HepG2 (cell line): ENCODE results near the gene ATP2C2. TPM values are rescaled to one million over a fixed set of nuclear protein-coding genes. Genes with fewer than 3 reads are reported as not detected.

Experiments
- ATAC-seq: fragments of 200-7000 bp; cut with Tn5 transposase; 3 replicates; pipeline ENCODE4 v1.9.1; 2020; ENCODE audit warnings: mild to moderate bottlenecking, moderate library complexity
- BruUV-seq: library from RNA; stranded (reverse); fragments of 400-500 nt; replicated peaks from 2 replicates; lab custom pipeline; 2021; lab: Mats Ljungman, UMichigan
- CTCF ChIA-PET: fragments of 300-600 bp; formaldehyde crosslinking; extraction: SDS; loops from one replicate; lab custom pipeline; 2021; ENCODE audit warnings: low total read pairs, inconsistent platforms, low intra/inter-chr PET ratio; lab: Yijun Ruan, JAX
- POLR2A ChIA-PET: fragments of 350-600 bp; sonication (Branson Sonifier 250); formaldehyde crosslinking; loops from one replicate; lab custom pipeline; 2020; ENCODE audit warnings: antibody characterized with exemption, inconsistent platforms; lab: Yijun Ruan, JAX
- DNase-seq: peaks from one replicate; pipeline ENCODE4 v3.0.0-alpha.2; 2015; ENCODE audit warnings: low spot score
- FAIRE-seq: peaks from 3 replicates; lab custom pipeline; 2011; peaks lifted over from hg19 to GRCh38; lab: Jason Lieb, UNC
- H2AFZ ChIP-seq: one replicate; pipeline ENCODE4 v1.6.1; 2011; ENCODE audit warnings: low read length, inconsistent platforms
- H3K27ac ChIP-seq: fragments of 300-600 bp; 3 replicates; pipeline ENCODE4 v1.8.0; 2011; ENCODE audit warnings: mixed run types, mild to moderate bottlenecking, mixed read lengths, low read length, inconsistent platforms; ENCODE audit not compliant: insufficient read depth; ENCODE audit errors: extremely low read length
- H3K27me3 ChIP-seq, 2 experiments: fragments of 200-600 bp in 1 of 2; 2 replicates in 1 of 2; 3 replicates in 1 of 2; pipeline versions ENCODE4 v1.6.0 to v1.8.0; 2011; ENCODE audit warnings: low read length in 2 of 2, mild to moderate bottlenecking in 2 of 2, moderate library complexity in 2 of 2, inconsistent platforms in 1 of 2; ENCODE audit not compliant: insufficient read depth in 2 of 2, control insufficient read depth in 1 of 2
- H3K36me3 ChIP-seq, 2 experiments: fragments of 200-600 bp in 1 of 2; replicated peaks in 1 of 2; 2 replicates in 1 of 2; 3 replicates in 1 of 2; pipeline versions ENCODE4 v1.5.1 to v1.8.0; 2011; ENCODE audit warnings: low read length in 2 of 2, inconsistent platforms in 1 of 2; ENCODE audit not compliant: insufficient read depth in 2 of 2, control insufficient read depth in 1 of 2
- H3K4me1 ChIP-seq: 2 replicates; pipeline ENCODE4 v1.5.1; 2012; ENCODE audit warnings: low read length, inconsistent platforms; ENCODE audit not compliant: insufficient read depth
- H3K4me2 ChIP-seq: 2 replicates; pipeline ENCODE4 v1.6.0; 2011; ENCODE audit warnings: low read depth, low read length, inconsistent platforms
- H3K4me3 ChIP-seq, 3 experiments: fragments of 200-600 bp in 1 of 3; sonication (generic), shearing (Covaris generic) in 1 of 3; replicated peaks in 1 of 3; 2 replicates each; pipeline ENCODE4 v1.5.1; 2011 to 2016; ENCODE audit warnings: low read length in 3 of 3, inconsistent platforms in 2 of 3, low read depth in 2 of 3, mild to moderate bottlenecking in 2 of 3, control low read depth in 1 of 3, mixed read lengths in 1 of 3; ENCODE audit not compliant: insufficient read depth in 1 of 3
- H3K79me2 ChIP-seq: one replicate; pipeline ENCODE4 v1.6.1; 2011; ENCODE audit warnings: low read length, inconsistent platforms; ENCODE audit not compliant: insufficient read depth
- H3K9ac ChIP-seq: 2 replicates; pipeline ENCODE4 v1.6.0; 2011; ENCODE audit warnings: mild to moderate bottlenecking, low read depth, low read length, inconsistent platforms; ENCODE audit not compliant: insufficient read depth
- H3K9me3 ChIP-seq: 2 replicates; pipeline ENCODE4 v1.5.1; 2012; ENCODE audit warnings: mild to moderate bottlenecking, low read length
- H4K20me1 ChIP-seq: 2 replicates; pipeline ENCODE4 v1.6.0; 2011; ENCODE audit warnings: inconsistent platforms, mild to moderate bottlenecking, low read length, moderate library complexity; ENCODE audit not compliant: insufficient read depth
- CHCHD3 ChIP-seq: sonication (generic); formaldehyde crosslinking; IDR thresholded peaks from 2 replicates; pipeline ENCODE4 v1.8.0; 2022; ENCODE audit warnings: mild to moderate bottlenecking, missing genetic modification reagents, moderate library complexity
- FOSL1 ChIP-seq: sonication (generic); formaldehyde crosslinking; IDR thresholded peaks from 2 replicates; pipeline ENCODE4 v1.9.0; 2021; ENCODE audit warnings: missing genetic modification reagents, borderline replicate concordance
- FOXJ3 ChIP-seq: sonication (generic); formaldehyde crosslinking; IDR thresholded peaks from 2 replicates; pipeline ENCODE4 v1.4.0; 2020; ENCODE audit warnings: missing genetic modification reagents, mild to moderate bottlenecking, borderline replicate concordance
- HMG20A ChIP-seq: IDR thresholded peaks from 2 replicates; pipeline ENCODE4 v1.6.1; 2016; ENCODE audit warnings: borderline replicate concordance
- JUNB ChIP-seq: sonication (generic); formaldehyde crosslinking; IDR thresholded peaks from 2 replicates; pipeline ENCODE4 v1.8.0; 2022; ENCODE audit warnings: missing genetic modification reagents, mild to moderate bottlenecking, borderline replicate concordance
- MAF1 ChIP-seq: sonication (generic); formaldehyde crosslinking; IDR thresholded peaks from 2 replicates; pipeline ENCODE4 v1.5.0; 2020; ENCODE audit warnings: missing genetic modification reagents, borderline replicate concordance
- NFE2L1 ChIP-seq: sonication (generic); formaldehyde crosslinking; IDR thresholded peaks from 2 replicates; pipeline ENCODE4 v1.4.0; 2020; ENCODE audit warnings: missing genetic modification reagents, mild to moderate bottlenecking, borderline replicate concordance
- NFE2L2 ChIP-seq: fragments of 150-350 bp; IDR thresholded peaks from 2 replicates; pipeline ENCODE4 v1.6.1; 2014; ENCODE audit warnings: low read length
- PCBP2 ChIP-seq: fragments of 200-400 bp; formaldehyde crosslinking; optimal IDR thresholded peaks from 2 replicates; pipeline ENCODE3; 2018; ENCODE audit warnings: low read length, low read depth; ENCODE audit not compliant: poor library complexity, severe bottlenecking
- TAF1 ChIP-seq: sonication (generic); formaldehyde crosslinking; IDR thresholded peaks from 2 replicates; pipeline ENCODE4 v1.4.0; 2020; ENCODE audit warnings: missing genetic modification reagents
- ZBTB1 ChIP-seq: sonication (generic); formaldehyde crosslinking; IDR thresholded peaks from 2 replicates; pipeline ENCODE4 v1.4.0; 2020; ENCODE audit warnings: missing genetic modification reagents, borderline replicate concordance
- ZNF136 ChIP-seq: sonication (generic); formaldehyde crosslinking; IDR thresholded peaks from 2 replicates; pipeline ENCODE4 v1.8.1; 2022; ENCODE audit warnings: low read depth, mild to moderate bottlenecking, moderate library complexity, missing genetic modification reagents
- ZNF30 ChIP-seq: sonication (generic); formaldehyde crosslinking; IDR thresholded peaks from 2 replicates; pipeline ENCODE4 v1.5.0; 2020; ENCODE audit warnings: mild to moderate bottlenecking, missing genetic modification reagents
- ZNF570 ChIP-seq: sonication (generic); formaldehyde crosslinking; IDR thresholded peaks from 2 replicates; pipeline ENCODE4 v1.4.0; 2020; ENCODE audit warnings: mild to moderate bottlenecking, missing genetic modification reagents, borderline replicate concordance
- ZNF580 ChIP-seq: IDR thresholded peaks from 2 replicates; pipeline ENCODE4 v1.6.1; 2016; ENCODE audit warnings: low read depth, borderline replicate concordance
- ZNF850 ChIP-seq: sonication (generic); formaldehyde crosslinking; conservative IDR thresholded peaks from 2 replicates; pipeline ENCODE4 v1.9.0; 2021; ENCODE audit warnings: mild to moderate bottlenecking, missing genetic modification reagents
- ZSCAN20 ChIP-seq: sonication (generic); formaldehyde crosslinking; IDR thresholded peaks from 2 replicates; pipeline ENCODE4 v1.4.0; 2020; ENCODE audit warnings: missing genetic modification reagents, mild to moderate bottlenecking, borderline replicate concordance
- WGBS: methylation state at CpG from one replicate; pipeline ENCODE4 v1.1.6; 2017; ENCODE audit warnings: low lambda C conversion rate; 5-methylcytosine and 5-hydroxymethylcytosine counted together
- in situ Hi-C: cut with HindIII; loops from 2 replicates; pipeline ENCODE4 v1.10.0; 2017; ENCODE audit warnings: low pct_unique_long_range_greater_than_20kb; ENCODE audit not compliant: extremely low pct_ligation_motif_present
- intact Hi-C: fragments of 100-400 bp; cut with micrococcal nuclease; formaldehyde crosslinking; loops from one replicate; pipeline ENCODE4 v1.10.0; 2022; ENCODE audit not compliant: unreplicated experiment
- polyA plus RNA-seq, 8 experiments: library from polyadenylated mRNA; depleted of rRNA in 3 of 8; stranded (reverse) in 7 of 8; unstranded in 1 of 8; fragments of >200 nt; fragmentation: Illumina TruSeq in 4 of 8; extraction: Trizol in 4 of 8; gene quantifications; 2 replicates each; pipeline versions ENCODE4 v1.2.1 to v1.2.3, GENCODE V29; 2011 to 2016; ENCODE audit warnings: low read depth in 4 of 8, missing spikeins in 1 of 8, mixed read lengths in 1 of 8; ENCODE audit not compliant: insufficient read depth in 1 of 8
- total RNA-seq, 5 experiments: library from RNA; depleted of rRNA; stranded (reverse); fragments of >200 nt; fragmentation: Illumina TruSeq; extraction: Trizol; gene quantifications; 2 replicates each; pipeline ENCODE4 v1.2.3, GENCODE V29; 2016; ENCODE audit warnings: low read depth in 1 of 5
- TF ChIP-seq, protein P1 (sequence below): IDR thresholded peaks from 2 replicates; pipeline ENCODE4 v1.6.1; 2018; ENCODE audit warnings: missing genetic modification reagents

The ATP2C2 gene
- total and polyA plus RNA-seq, 2 of the 13 experiments (the other 11 are each of a cell fraction or from before 2014, with no cell fraction given) = 0.07 TPM; not detected in 1

GRCh38 chr16:84378099-84378498 is 9.8 kb downstream of the ATP2C2 start:
- no peak overlapping the region for H3K4me2 ChIP-seq
- no peaks in the 10 kb centered on the region for H3K9me3 ChIP-seq
- H3K27ac ChIP-seq = no peak overlapping the region
- ChIA-PET POLR2A (no interaction called here), CTCF (no interaction called here)
- ATAC-seq (no peak; the same call in 2 of the 3 replicates), FAIRE-seq (no peak), DNase-seq (no peak)
- BruUV-seq = no TSS peak
- H3K79me2 ChIP-seq = no peaks in the 10 kb centered on the region
- in situ Hi-C loops = no loop called here
- H3K9ac ChIP-seq = no peak overlapping the region
- no peaks in the 10 kb centered on the region for H3K4me1 ChIP-seq
- no peaks in the 10 kb centered on the region for H4K20me1 ChIP-seq
- H3K4me3 ChIP-seq = no peak overlapping the region
- WGBS = 30% methylated on average over 5 of the region's 7 CpGs
- no peaks in the 10 kb centered on the region for H3K36me3 ChIP-seq
- TF ChIP-seq HMG20A (CRISPR knock-in tag) (no peak), TAF1 (CRISPR knock-in tag) (no peak), JUNB (CRISPR knock-in tag) (no peak), NFE2L2 (no peak), ZNF136 (CRISPR knock-in tag) (no peak), CHCHD3 (no peak), ZNF30 (CRISPR knock-in tag) (no peak), MAF1 (CRISPR knock-in tag) (no peak), ZNF570 (CRISPR knock-in tag) (no peak), FOXJ3 (no peak), ZNF580 (CRISPR knock-in tag) (no peak), PCBP2 (no peak), ZNF850 (no peak), NFE2L1 (CRISPR knock-in tag) (no peak), ZSCAN20 (no peak), FOSL1 (no peak), ZBTB1 (no peak)
- TF ChIP-seq, protein P1, sequence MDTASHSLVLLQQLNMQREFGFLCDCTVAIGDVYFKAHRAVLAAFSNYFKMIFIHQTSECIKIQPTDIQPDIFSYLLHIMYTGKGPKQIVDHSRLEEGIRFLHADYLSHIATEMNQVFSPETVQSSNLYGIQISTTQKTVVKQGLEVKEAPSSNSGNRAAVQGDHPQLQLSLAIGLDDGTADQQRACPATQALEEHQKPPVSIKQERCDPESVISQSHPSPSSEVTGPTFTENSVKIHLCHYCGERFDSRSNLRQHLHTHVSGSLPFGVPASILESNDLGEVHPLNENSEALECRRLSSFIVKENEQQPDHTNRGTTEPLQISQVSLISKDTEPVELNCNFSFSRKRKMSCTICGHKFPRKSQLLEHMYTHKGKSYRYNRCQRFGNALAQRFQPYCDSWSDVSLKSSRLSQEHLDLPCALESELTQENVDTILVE (CRISPR knock-in tag) = no peak
- intact Hi-C loops = no loop called here
- H3K27me3 ChIP-seq = peaks cover 9 to 50% of the 10 kb centered on the region in 2 experiments; a peak in 3 of 5 replicates
- H2AFZ ChIP-seq = no peak overlapping the region
